GM12892 (cell line): ENCODE results near the gene BRINP2.

Source experiments
- POLR2A ChIP-seq: IDR thresholded peaks from 2 replicates; pipeline ENCODE4 v1.6.1; 2011; ENCODE audit warnings: low read depth, low read length, control low read depth
- POLR2AphosphoS5 ChIP-seq: IDR thresholded peaks from 2 replicates; pipeline ENCODE4 v1.6.1; 2011; ENCODE audit warnings: low read depth, low read length, control low read depth
- TAF1 ChIP-seq: IDR thresholded peaks from 2 replicates; pipeline ENCODE4 v1.6.1; 2011; ENCODE audit warnings: low read depth, mild to moderate bottlenecking, control low read depth, low read length, borderline replicate concordance

DNA sequence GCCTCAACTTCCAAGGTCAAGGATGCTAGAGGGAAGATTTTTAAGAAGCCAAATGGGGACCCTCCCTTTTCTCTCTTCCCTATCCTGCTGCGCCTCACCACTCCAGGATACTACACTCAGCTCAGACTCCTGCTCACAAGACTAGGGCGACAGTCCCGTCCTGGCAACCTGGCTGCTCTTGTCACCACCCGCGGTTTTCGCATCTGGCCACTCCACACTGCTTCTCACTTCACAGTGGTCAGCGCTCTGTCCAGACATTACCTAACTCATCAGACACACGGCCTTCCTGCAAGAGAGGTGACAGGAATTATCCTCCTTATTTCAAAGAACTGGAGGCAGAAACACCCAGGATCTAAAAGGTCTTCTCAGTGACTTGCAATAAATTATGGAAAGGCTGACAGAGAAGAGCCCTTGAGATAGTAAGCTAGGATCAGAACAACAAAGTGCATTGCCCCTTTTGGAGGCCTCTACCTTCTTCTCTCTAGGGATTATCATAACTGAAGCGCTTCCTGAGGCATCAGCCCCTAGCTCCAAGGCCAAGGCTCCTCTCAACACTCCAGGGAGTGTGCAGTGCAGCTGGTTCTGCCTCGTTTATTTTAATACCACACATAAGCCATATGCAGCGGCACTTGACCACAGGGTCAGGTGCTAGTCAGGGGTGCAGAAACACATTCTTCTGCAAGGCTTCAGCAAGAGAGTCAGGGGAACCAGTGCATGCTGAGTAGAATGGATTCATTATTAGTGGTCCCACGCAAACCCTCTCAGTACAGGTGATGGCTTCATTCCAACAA, 48.1 kb upstream of the BRINP2 start:
- TF ChIP-seq POLR2A (no peak), POLR2AphosphoS5 (no peak), TAF1 (no peak)
